Left colon (tissue), 2 donors: ENCODE data around the gene KCNC1. TPM values are rescaled to one million over a fixed set of nuclear protein-coding genes. Genes with fewer than 3 reads are reported as not detected.

ENCODE experiments used
- ATAC-seq: fragments of 200-7000 bp; cut with Tn5 transposase; one replicate; pipeline ENCODE4 v1.9.1; 2020; ENCODE audit warnings: mild to moderate bottlenecking, moderate library complexity
- DNase-seq, 2 donors: peaks; one replicate each; pipeline ENCODE4 v3.0.0-alpha.2; 2020
- intact Hi-C, 2 donors: fragments of 100-400 bp; cut with DNase I in 1 of 2; cut with micrococcal nuclease in 1 of 2; formaldehyde crosslinking; loops; one replicate each; pipeline versions ENCODE4 v1.11.2 to v1.14.0; 2022; cut with DNase I, micrococcal nuclease
- total RNA-seq, 2 donors: library from RNA; stranded (reverse); fragmentation: NEBNext Ultra II Directional; extraction: Animal tissue kit (Norgen Biotek cat#: 25700); gene quantifications; one replicate each; pipeline ENCODE4 v1.2.1, GENCODE V29; 2021
- donor health status: DM: no; HTN: no; CAD: no.
- donor health status: DM: yes; HTN: yes; CAD: no.

KCNC1 gene
- total RNA-seq, 2 donors from 2014 or later = 0.37 to 0.50 TPM

DNA sequence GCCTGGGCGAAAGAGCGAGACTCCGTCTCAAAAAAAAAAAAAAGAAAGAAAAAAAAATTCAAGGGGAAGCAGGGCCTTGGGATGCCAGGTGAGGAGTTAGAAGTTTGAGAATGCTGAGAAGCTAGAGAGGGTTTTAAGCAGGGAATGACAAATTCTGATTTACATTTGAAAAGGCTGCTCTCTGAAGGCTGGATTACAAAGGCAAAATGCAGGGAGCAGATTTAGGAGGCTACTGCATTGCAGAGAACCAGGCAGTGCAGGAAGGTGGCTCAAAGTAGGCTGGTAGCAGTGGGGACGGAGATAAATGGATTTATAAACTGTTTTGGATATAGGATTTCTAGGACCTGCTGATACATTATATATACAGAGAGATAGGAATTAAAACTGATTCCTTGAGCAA is 66.6 kb downstream of the KCNC1 start:
- no peak for ATAC-seq
- DNase-seq = no peak
- intact Hi-C loops = no loop called here

DNA sequence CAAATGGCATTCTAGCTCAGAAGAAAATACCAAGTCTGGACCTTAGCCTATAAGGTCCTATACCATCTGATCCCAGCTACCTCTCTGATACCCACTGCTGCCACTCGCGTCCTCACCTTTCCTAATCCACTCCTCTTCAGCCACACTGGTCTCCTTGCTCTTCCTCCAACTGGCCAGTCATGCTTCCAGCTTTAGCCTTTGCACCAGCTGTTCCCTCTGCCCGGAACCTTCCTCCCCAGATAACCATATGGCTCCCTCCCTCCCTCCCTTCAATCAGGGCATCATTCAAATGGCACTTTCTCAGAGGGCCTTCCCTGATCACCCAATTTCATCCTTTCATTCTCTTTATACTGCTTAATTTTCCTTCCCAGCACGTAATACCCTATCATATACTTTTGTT is 67.9 kb downstream of the KCNC1 start:
- intact Hi-C loops = no loop called here
- no peak for DNase-seq
- ATAC-seq = no peak

DNA sequence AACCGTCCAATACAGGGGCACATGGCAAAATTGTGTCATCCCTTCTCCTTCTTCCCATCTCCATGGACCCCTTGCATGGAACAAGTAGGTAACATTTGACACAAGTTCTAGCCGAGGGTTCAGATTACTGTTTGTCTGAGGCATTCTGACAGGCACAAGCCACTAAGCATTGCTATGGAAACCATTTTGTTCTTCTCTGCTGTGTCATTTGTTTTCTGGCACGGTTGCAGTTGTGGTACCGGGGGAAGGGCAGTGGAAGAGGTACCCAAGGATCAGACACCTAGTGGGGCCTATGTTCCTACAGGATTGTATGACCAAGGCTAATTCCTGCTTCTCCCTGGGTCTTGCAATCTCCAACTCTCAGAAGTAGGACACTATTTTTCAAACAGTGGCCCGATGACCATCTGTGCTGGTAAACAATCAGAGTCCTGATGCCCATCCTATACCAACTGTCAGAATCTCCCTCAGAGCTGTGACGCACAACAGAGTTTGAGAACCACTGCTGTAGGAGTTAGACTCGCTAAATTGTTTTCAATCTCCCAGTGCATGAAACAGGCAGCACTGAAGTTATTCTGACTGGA is 69.3 kb downstream of the KCNC1 start:
- intact Hi-C loops = no loop called here
- no peak for ATAC-seq
- DNase-seq = no peak

DNA sequence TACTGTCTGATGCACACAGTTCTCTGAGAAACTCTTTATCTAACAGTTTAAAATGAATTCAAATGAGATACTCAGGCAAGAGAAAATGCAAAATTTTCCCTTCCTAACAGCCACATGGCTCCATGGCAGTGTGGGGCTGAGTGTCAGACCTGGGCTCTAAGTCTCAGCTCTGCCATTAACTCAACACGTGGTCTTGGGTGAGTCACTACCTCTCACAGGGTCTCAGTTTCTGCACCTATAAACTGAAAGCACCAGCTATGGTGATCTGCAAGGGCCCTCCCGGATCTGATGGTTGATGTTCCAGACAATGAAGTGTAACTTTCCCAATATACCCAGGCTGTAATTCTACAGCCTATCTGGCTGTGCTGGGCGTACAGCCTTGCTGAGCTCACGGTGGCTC is 70.5 kb downstream of the KCNC1 start:
- ATAC-seq (no peak), DNase-seq (no peak)
- intact Hi-C loops = no loop called here

DNA sequence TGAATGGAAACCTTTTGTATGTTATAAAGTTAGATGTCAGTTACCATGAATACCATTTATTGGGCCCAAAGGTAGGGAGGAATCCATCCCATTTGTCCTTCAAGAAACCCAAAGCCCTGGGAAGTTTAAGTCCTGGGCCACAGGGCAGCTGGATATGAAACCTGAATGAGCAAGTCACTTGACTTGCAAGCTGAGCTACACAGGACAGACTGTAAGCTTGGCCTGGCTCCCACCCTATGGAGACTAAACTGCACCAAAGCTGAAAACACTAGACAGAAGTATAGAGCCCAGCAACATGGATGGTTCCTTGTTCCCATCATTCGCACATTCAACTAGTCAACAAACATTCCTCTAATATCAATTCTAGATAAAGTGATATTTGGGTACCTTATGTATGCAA is 71.3 kb downstream of the KCNC1 start:
- ATAC-seq (no peak), DNase-seq (no peak)
- intact Hi-C loops = no loop called here

DNA sequence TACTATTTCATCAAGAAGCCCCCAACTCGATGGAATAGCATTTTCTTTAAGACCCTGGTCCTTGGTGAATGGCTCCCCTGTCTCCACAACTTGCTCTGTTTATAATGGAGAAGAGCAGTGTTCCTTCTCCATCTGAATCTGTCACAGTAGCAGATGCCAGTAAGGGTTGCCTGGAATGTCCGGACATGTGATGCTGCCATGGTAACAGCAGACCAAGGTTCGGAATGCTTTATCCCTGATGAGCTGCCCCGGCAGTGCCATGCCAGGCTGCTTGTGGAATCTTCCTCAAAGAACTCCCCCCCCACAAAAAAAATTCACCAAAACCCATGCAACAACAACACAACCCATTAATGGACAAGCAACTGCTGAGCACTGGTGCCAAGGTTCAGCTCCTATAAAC is 72.5 kb downstream of the KCNC1 start:
- intact Hi-C loops = no loop called here
- ATAC-seq (no peak), DNase-seq (no peak)

DNA sequence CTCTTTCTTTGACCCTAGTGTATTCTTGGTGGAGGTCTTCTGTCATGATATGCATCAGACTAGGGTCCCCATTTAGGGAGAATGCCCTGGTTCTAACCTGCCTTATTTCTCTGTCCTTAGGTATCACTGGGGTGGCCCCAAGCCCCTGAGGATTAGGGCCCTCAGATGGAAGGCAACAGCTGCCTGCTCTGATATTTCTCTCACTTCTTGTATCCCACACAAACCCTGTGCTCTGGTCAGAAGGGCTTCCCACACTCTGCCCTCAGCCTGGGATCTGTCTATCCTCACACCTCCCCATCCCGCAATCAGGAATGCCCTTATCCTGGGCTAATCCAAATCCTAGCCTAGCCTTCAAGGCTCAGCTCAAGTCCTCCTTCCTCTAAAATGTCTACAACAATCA is 75.5 kb downstream of the KCNC1 start:
- intact Hi-C loops = no loop called here

DNA sequence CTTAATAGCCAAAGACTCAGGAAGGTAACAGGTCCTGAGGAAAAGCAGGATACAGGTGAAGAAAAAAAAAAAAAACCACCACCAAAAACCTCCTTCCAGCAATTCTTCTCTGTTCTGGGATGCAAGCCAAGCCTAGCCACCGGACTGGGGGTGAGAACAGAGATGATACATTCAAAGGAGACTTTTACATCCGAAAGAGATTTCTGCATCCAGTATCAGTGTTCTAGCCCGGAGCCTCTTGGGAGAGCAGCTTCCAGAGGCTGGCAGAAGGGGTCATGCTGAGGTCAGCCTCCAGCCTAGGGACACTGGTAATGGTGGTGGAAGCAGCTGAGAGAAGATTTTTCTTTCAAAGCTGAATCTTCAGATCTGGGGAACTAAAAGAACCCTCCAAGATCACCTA is 76.2 kb downstream of the KCNC1 start:
- no peak for DNase-seq
- intact Hi-C loops = no loop called here
- ATAC-seq = no peak

More for the DNA sequence above, 75.5 kb downstream of the KCNC1 start:
- ATAC-seq (no peak), DNase-seq (no peak)

DNA sequence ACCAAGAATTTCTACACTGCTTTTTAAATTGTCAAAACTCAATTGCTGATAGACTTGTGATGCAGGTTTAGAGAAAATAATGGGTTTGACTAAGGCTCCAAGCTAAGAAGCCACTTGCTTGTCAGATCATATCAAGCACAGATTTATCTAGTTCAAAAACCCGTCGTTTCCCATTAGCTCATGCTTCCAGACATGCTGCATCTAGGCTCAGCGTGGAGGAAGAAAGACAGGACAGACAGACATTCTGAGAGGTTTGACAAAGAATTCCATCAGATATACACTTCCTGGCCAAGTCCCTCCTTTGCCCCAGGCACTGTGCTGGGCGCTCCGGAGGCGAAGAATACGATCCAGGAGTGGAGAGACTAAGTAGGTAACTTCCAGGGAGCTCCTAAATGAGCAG is 76.8 kb downstream of the KCNC1 start:
- ATAC-seq = no peak
- intact Hi-C loops = no loop called here
- no peak for DNase-seq

DNA sequence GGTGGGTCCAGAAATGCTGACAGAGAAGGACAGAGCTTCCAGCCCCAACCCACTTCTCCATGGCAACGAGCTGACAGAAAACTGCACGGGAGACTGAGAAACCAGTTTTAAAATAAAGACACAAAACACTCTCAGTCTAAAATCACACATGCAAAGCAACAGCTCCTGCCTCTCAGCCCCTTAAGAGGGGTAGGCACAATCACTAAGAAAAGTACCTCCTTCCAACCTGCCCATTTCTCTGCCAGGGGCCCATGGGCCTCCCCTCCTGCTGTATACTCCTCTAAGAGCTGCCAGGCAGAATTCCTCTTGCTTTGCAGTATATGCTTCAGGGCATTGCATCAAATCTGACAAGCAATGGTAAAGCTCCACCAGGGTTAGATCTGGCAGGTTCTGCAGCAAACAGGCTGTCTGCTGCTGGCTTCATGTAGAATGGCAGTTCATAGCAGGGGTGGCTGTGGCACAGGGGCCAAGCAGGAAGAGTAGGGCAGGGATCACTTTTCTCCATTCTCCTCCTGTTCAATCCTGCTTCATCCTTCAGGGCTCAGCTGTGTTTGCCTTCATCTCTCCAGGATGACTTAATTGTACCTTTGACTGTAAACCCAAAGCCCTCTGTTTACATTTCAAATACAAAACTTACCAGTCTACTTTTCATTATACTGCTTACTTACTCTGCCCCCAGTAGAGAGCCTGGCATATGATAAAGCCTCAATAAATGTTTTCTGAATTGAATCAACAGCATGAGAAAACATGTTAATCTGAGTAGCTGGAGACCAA is 77.7 kb downstream of the KCNC1 start:
- intact Hi-C loops = no loop called here
- DNase-seq (peak in 1 of 2 donors; percentile 24), ATAC-seq (peak; percentile 92)

DNA sequence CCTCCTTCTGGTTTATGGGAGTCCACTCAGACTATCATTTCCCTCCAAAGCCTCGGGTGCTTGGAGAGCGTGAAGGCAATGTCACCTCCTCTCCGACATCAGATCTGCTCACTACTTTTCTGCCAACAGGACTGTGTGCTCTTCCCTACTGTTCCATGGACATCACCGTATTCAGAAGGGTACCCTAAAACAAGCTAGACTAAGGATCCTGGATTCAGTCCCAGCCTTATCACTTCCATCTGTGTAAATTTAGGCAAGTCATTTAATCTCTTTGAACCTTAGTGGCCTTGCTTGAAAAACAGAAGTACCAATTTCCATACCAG is 78.2 kb downstream of the KCNC1 start:
- intact Hi-C loops = no loop called here
- peak; percentile 30 for ATAC-seq

DNA sequence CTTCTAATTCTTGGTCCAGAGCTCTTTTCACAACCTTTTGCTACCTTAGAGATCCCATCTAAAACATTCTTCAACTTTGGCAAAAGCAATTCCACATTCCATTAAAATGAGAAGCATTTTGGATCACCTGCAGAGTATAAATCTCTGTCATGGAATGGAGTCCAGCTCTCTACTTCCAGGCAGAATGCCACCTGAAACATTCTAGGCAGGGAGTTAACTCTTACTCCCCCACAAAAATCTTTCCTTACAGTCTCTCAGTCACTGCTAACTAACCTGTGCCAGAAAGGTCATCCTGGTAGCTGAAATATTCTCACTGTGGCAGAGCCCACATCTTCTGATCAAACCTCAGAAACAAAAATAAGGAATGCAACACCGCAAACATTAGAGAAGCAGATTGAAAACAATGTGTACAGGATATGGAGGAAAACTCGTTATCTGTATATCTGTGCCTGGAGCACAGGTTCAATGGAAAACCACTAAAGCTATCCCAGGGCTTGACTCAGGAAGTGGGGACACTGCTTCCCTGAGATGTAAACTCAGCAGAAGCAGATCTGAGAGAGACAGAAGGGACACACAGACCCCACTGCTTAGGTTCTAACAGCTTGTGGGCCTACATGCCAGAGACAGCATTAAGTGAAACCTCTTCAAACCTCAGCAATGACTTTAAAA is 78.9 kb downstream of the KCNC1 start:
- intact Hi-C loops = no loop called here
- ATAC-seq (no peak), DNase-seq (no peak)

More for the DNA sequence above, 78.2 kb downstream of the KCNC1 start:
- no peak for DNase-seq

DNA sequence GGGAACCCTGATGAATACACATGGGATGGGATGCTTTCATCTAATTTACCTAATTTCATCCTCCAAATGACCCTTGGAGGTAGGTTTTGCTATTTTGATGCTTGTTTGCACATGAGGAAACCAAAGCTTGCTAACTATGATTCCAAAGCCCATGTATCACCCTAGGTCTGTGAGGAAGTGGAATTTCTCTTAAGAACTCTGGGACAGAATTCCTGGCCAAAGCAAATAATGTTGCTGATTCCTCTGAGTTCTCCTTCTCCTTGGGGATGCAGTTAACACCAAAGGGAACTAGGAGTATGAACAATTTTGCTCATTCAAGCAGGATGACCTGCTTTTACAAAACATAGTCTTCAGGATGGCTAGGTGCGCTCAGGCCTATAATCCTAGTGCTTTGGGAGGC is 80.0 kb downstream of the KCNC1 start:
- intact Hi-C loops = no loop called here
- no peak for DNase-seq
- no peak for ATAC-seq

DNA sequence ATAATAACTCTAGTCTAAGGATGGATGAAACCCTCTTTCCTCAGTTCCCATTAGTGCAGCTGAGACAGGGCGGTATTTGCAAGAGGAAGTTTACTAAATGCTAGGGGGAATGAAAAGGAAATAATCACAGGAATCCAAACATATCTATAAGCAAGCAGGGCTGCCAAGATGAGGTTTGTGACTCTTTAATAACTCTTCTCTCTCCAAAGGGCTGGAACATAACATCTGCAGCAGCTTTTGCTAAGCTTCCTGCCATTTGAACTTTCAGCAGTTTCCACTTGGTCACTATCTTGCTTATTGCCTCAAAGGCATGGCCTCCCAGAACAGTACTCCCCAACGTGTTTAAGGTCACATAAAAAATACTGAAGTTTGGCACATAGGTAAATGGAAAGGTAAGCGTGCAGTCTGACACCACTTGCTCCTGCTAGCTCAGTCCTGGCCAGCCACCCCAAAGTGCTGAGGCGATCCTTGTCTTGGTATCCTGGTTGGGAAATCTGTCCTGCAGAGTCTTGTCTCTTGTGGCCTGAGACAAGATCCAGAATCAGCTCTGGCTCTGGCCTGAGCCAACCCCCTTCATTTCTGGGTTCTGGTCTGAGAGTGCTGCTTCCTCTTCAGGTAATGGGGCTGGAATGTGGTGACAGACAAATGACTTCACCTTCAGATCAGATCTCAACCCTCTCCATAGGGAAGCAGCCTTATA is 81.8 kb downstream of the KCNC1 start:
- DNase-seq = no peak

DNA sequence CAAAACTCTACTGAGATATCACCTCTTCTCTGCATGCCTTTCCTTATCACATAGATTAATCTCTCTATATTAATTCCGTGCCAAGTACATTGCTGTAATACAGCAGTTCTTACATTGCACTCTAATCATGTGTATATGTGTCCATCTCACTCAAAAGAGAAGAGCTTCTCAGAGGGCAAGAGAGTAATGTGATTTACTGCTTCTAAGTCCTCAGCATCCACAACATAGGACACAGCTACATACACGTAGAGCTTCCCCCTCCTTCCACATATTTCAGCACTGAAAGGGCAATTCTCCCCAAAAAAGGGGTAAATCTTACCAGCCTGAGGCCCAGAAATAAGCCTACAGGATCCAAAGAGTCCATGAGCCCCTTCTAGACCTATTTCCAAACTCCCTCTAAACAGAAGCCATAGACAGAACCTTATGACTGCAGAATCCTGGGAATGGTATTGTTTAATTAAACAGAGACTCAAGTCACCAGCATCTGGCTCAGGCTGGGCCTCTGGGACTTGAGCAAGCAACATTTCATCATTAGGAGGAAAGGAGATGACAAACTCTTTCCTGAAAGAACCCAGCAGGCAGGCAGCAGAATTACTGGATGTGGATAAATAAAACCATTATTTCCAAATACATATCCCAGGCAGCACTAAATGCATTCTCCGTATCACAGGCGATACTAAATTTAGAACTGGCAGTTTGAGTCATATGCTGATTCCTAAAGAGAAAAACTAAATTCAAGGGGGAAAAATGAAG is 87.2 kb downstream of the KCNC1 start:
- no peak for DNase-seq
- intact Hi-C loops = no loop called here
- ATAC-seq = no peak

More for the DNA sequence above, 81.8 kb downstream of the KCNC1 start:
- no peak for ATAC-seq
- intact Hi-C loops = no loop called here

DNA sequence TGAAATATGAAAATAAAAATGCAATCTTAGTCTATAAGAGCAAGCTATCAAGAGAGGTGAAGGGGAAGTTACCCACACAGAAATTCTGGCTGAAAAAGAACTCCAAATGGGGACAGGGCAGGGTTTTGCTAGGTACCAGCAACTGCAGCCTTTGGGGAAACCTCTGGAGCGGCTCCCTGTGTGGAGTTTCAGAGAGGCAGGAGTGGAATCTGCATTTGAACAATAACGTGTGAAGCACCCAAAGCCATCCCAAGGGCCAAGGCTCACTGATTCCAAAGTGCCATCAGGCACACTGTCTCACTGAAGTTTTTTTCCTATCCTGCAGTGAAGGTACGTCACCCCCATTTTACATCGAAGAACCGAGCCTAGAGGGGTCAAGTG is 87.8 kb downstream of the KCNC1 start:
- intact Hi-C loops = no loop called here
- DNase-seq (no peak), ATAC-seq (no peak)

DNA sequence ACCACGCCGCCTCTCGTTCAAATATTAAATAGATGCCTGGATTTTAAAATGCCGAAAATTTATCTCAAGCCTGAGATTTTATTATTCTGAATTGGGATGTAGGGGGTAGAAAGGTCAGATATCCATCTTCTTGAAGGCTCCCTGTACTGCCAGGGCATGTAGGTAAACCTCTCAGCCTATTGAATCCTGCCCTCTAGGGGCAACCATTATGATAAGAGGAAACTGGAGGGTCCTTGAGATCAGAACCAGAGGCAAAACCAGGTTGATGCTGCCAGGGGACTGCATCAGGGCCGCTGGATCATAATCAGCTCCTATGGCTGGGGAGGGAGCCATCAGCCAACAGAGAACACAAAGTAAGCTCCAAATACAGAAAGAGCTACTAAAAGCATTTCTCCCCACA is 92.4 kb downstream of the KCNC1 start:
- intact Hi-C loops = no loop called here
- no peak for ATAC-seq

DNA sequence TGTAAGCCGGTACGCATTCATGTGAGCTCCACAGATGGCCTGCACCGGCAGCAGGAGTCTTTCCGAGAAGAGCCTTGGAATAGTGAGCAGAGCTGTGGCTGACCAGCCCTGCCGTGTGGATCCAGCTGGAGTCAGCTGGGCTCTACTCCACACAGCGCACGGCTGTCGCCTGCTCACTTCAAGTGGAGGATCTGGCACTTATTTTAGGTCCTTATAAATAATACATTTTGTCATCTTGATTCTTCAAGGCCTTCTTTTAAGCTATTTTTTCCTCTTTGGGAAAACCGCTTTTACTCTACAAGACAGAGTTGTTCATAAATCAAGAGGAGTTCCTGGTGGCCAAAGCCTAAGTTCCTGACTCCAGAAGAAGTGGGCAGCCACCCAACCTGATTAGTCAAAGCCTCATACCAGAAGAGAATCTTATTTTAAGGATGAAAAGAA is 93.8 kb downstream of the KCNC1 start:
- no peak for ATAC-seq
- intact Hi-C loops = no loop called here

More for the DNA sequence above, 92.4 kb downstream of the KCNC1 start:
- DNase-seq = no peak

DNA sequence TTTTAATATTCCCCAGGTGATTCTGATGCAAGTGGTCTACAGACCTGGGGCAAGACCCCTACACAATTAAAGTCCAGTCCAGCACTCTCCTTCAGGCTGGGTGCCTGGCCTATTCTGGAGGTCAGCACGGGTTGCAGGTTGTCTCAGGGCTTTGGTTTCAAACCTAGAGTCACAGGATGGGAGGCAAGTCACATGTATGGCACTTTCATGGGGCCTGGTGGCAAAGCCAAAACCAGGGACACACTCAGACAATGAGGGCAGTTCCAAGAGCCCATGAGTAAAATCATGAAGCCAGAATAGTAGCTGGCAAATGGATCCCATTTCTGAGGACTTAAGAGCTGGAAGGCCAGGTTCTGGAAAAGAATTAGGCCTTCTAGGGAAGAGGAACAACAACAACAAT is 96.6 kb downstream of the KCNC1 start:
- no peak for DNase-seq
- intact Hi-C loops = no loop called here

More for the DNA sequence above, 93.8 kb downstream of the KCNC1 start:
- DNase-seq = peak in 1 of 2 donors; percentile 28

More for the DNA sequence above, 96.6 kb downstream of the KCNC1 start:
- ATAC-seq = no peak
